Activated T-cell treated with anti-CD3 and anti-CD28 coated beads for 48 hours (primary cell): Measurements from ENCODE around the gene DOK5.

Experiments
- DNase-seq: peaks from one replicate; pipeline ENCODE4 v3.0.0-alpha.2; 2020; ENCODE audit warnings: low read depth

DOK5 gene

GRCh38 chr20:54698373-54698772 is 223.0 kb downstream of the DOK5 start:
- no peak for DNase-seq
